Measurements from ENCODE around the gene PPP2R1B. TPM values are rescaled to one million over a fixed set of nuclear protein-coding genes. Genes with fewer than 3 reads are reported as not detected.

Gene PPP2R1B
- total RNA-seq, 1 donor from 2014 or later: 57.7 TPM

DNA sequence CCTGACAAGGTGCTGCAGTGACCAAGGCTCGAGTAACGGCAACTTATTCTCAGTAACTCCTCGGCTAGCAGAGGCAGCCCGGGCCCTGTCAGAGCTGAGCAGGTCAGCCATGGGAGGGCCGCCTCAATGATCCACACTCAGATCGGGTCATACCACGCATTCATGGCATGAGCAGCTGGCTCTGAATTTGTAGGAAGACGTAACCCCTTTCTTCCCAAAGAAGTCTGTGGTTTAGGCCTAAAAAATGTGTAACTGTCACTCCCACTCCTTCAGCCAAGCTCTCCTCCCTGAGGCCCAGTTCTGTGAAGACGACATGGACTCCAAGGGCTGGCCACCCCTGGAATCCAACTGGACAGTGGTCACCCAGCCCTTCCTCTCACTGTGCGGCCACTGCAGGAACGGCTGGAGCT lies 30.0 kb downstream of the PPP2R1B start:
- DNase-seq (ENCODE audit: low spot score): no peak
- intact Hi-C loops (cut with micrococcal nuclease): no loop called here
- Mint-ChIP-seq H3K4me1 (ENCODE audit: low read depth) (no peaks in the 10 kb centered on the region), H3K36me3 (ENCODE audit: low read depth) (peaks cover 17% of the 10 kb centered on the region), H3K4me3 (ENCODE audit: low read depth) (no peak overlapping the region), H3K27me3 (ENCODE audit: low read depth) (no peaks in the 10 kb centered on the region), H3K9me3 (no peaks in the 10 kb centered on the region), H3K27ac (no peak overlapping the region)

GRCh38 chr11:111735262-111736116 lies 30.7 kb downstream of the PPP2R1B start:
- peaks cover 10% of the 10 kb centered on the region for H3K36me3 Mint-ChIP-seq (ENCODE audit: low read depth)
- no peaks in the 10 kb centered on the region for H3K9me3 Mint-ChIP-seq
- DNase-seq (ENCODE audit: low spot score): no peak
- no peak overlapping the region for H3K4me3 Mint-ChIP-seq (ENCODE audit: low read depth)
- H3K27me3 Mint-ChIP-seq (ENCODE audit: low read depth): no peaks in the 10 kb centered on the region
- intact Hi-C loops (cut with micrococcal nuclease): no loop called here
- no peak overlapping the region for H3K27ac Mint-ChIP-seq
- H3K4me1 Mint-ChIP-seq (ENCODE audit: low read depth): no peaks in the 10 kb centered on the region

DNA sequence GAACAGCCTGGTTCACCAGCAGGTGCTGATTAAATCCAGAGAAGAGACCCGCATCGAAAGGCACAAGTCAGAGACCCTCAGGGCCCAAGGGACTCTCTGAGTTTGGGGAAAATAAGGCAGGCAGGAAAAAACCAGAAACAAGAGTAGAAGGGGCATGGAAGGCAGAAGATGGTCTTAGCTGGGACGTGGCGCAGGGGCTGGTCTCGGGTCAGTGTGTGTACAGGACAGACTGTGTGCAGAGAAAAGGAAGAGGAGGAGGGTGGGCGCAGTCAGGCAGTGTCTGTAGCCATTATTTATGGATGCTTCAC lies 31.3 kb downstream of the PPP2R1B start:
- Mint-ChIP-seq H3K4me1 (ENCODE audit: low read depth) (no peaks in the 10 kb centered on the region), H3K27ac (no peak overlapping the region), H3K9me3 (no peaks in the 10 kb centered on the region), H3K27me3 (ENCODE audit: low read depth) (no peaks in the 10 kb centered on the region), H3K4me3 (ENCODE audit: low read depth) (no peak overlapping the region), H3K36me3 (ENCODE audit: low read depth) (peaks cover 8% of the 10 kb centered on the region)
- intact Hi-C loops (cut with micrococcal nuclease): no loop called here
- no peak for DNase-seq (ENCODE audit: low spot score)

DNA sequence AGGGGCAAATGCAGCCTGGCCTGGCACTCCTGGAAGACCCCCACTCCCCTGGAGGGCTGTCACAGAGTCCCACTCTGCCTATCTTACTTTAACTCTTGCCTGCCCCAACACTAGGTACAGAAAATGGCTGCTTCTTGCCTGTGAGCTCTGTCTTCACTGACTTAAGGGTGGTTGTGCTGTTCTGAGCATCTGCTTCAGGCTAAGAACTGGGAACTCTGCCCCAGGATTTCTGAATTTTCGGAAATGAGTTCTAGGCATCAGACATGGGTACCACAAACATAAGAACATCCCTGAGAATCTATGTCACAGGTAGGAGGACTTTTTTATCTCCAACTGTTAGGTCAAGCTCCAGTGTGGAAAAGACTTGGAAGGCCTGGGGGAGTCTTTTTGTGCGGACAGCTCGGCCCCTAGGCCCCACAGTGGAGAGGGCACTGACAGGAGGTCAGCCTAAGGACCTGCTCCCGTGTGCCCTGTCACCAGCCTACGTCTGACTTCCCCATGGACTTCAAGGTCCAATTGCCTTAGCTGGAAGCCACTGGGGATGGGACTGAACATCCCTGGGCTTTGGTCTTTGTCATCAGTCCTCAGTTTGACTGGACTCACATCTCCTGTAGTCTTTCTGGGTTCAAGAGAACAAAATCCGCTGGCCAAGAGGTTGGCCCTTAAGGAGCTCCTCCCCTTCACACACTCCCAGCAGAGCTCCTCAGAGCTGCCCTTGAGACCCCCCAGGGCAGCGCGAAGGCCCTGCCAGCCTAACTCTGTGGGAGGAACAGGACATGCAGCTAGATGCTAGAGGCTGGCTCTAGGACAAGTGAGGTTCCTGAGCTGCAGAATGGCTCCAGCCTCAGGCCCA lies 31.9 kb downstream of the PPP2R1B start:
- H3K4me3 Mint-ChIP-seq (ENCODE audit: low read depth): no peak overlapping the region
- H3K4me1 Mint-ChIP-seq (ENCODE audit: low read depth): no peaks in the 10 kb centered on the region
- H3K27ac Mint-ChIP-seq: no peak overlapping the region
- intact Hi-C loops (cut with micrococcal nuclease): no loop called here
- peaks cover 8% of the 10 kb centered on the region for H3K36me3 Mint-ChIP-seq (ENCODE audit: low read depth)
- DNase-seq (ENCODE audit: low spot score): no peak
- no peaks in the 10 kb centered on the region for H3K27me3 Mint-ChIP-seq (ENCODE audit: low read depth)
- no peaks in the 10 kb centered on the region for H3K9me3 Mint-ChIP-seq

DNA sequence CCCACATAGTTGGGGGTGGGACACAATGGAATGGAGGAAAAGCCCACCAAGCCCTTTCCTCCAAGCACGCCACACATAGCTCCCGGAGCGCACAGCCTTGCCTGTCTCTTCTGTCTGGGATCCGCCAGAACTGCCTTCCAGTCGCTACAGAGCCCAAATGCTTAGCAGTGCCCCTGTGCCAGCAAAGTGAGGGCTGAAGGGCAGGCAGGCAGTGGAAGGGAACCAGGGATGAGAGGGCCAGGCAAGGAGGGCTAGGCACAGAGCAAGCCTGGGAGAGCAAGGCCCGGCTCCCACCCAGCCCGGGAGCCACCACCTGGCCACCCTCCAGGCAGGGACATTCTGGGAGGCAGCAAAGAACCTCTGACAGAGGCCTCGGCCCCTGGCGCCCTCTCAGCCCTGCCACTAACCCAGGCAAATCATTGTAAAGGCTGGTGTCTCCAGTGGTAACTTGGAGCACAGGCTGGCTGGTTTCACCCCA lies 32.5 kb downstream of the PPP2R1B start:
- Mint-ChIP-seq H3K36me3 (ENCODE audit: low read depth) (peaks cover 11% of the 10 kb centered on the region), H3K27me3 (ENCODE audit: low read depth) (no peaks in the 10 kb centered on the region), H3K4me3 (ENCODE audit: low read depth) (no peak overlapping the region), H3K27ac (no peak overlapping the region), H3K9me3 (no peaks in the 10 kb centered on the region), H3K4me1 (ENCODE audit: low read depth) (no peaks in the 10 kb centered on the region)
- intact Hi-C loops (cut with micrococcal nuclease): no loop called here
- no peak for DNase-seq (ENCODE audit: low spot score)

DNA sequence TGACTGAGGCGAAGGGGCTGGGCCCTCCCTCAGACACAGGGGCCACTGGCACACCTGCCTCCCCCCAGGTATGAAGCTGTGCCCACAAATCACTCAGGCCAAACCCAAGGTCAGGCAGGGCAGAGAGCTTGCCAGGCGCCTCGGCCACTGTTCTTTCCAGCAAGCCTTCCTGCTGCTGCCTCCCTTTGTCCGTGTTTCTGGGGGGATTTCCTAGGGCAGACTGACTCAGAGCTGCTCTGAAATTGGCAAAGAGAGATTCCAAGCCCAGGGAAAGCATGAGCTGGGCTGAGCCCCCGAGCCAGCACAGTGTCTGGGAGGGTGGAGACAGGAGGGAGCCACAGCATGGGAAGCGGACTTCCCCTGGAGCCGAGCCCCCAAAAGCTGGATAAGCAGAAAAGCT lies 33.2 kb downstream of the PPP2R1B start:
- no peak overlapping the region for H3K4me3 Mint-ChIP-seq (ENCODE audit: low read depth)
- H3K9me3 Mint-ChIP-seq: no peaks in the 10 kb centered on the region
- DNase-seq (ENCODE audit: low spot score): no peak
- H3K4me1 Mint-ChIP-seq (ENCODE audit: low read depth): no peaks in the 10 kb centered on the region
- peaks cover 11% of the 10 kb centered on the region for H3K36me3 Mint-ChIP-seq (ENCODE audit: low read depth)
- intact Hi-C loops (cut with micrococcal nuclease): no loop called here
- no peak overlapping the region for H3K27ac Mint-ChIP-seq
- no peaks in the 10 kb centered on the region for H3K27me3 Mint-ChIP-seq (ENCODE audit: low read depth)

DNA sequence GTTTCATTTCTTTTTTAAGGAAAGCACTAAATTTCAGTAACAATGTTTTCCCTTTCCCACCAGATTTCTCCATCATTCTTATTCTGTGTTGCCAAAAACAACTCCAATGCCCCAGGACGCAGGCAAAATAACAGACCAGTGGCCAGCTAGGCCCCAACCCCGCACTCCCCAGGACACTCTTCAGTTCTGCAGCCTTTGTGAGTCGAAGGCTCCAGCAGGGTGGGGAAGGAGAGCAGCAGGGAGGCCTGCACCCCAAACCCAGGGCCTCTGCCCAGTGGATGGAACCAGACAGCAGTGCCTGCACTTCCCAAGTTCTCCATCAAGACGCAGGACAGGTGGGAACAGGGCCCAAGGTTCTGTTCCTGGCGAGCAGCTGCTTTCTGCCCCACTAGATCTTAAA lies 34.4 kb downstream of the PPP2R1B start:
- Mint-ChIP-seq H3K4me3 (ENCODE audit: low read depth) (no peak overlapping the region), H3K27ac (no peak overlapping the region), H3K27me3 (ENCODE audit: low read depth) (no peaks in the 10 kb centered on the region), H3K9me3 (no peaks in the 10 kb centered on the region), H3K36me3 (ENCODE audit: low read depth) (peaks cover 4% of the 10 kb centered on the region), H3K4me1 (ENCODE audit: low read depth) (no peaks in the 10 kb centered on the region)
- no peak for DNase-seq (ENCODE audit: low spot score)
- intact Hi-C loops (cut with micrococcal nuclease): no loop called here

DNA sequence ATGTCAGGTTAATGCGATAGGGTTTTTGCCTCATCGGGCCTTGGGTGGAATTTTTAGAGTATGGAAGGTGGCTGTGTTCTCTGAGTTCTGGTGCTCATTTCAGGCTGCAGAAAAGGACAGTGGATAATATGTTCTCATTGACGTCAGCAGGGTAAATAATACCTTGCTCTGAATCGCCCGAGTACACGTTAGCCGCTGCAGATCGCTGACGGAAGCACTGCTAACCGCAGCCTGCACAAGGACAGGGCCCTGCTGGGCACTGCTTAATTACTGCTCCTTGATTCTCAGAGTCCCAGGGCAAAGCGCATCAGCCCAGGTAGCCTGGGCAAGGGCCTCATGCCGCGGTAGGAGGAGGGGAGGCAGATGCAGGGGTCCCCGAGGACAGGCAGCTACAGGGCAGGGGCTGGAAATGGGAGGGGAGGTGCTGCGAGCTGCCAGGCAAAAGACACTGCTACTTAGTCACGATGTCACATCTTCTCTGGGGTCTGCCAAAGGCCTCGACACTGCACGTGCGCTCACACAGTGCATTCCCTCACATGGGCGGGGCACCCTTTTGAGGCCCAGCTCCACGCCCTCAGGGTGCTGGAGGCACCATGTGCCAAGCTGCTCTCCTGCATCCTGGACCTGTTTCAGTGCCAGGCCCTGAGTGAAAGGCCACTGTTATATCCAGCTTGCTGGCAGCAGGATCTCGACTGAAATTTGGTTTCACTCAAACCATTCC lies 35.2 kb downstream of the PPP2R1B start:
- Mint-ChIP-seq H3K4me3 (ENCODE audit: low read depth) (no peak overlapping the region), H3K27me3 (ENCODE audit: low read depth) (no peaks in the 10 kb centered on the region), H3K36me3 (ENCODE audit: low read depth) (peaks cover 8% of the 10 kb centered on the region), H3K9me3 (no peaks in the 10 kb centered on the region), H3K4me1 (ENCODE audit: low read depth) (no peaks in the 10 kb centered on the region), H3K27ac (no peak overlapping the region)
- no peak for DNase-seq (ENCODE audit: low spot score)
- intact Hi-C loops (cut with micrococcal nuclease): no loop called here

DNA sequence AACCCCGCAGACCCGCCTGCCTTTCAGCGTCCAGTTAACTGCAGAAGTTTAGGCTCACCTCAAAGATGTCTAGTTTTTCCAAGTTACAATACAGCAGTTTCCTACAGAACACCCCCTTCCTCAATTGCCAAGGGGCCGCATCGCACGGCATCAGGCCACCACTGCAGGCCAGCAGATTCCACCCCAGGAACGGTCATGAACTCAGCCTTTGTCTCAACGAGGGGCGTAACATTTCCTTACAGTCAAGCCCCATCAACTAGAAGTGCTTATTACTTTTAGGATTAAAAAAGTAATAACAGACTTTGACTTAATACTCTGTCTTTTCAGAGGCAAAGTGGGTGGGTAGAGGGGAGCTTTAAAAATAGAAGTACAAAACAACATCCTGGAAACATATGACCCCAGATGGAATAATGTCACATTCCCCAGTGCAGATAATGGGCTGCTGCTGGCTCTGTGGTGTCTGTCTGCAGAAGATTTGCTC lies 36.3 kb downstream of the PPP2R1B start:
- Mint-ChIP-seq H3K4me3 (ENCODE audit: low read depth) (no peak overlapping the region), H3K27ac (no peak overlapping the region), H3K4me1 (ENCODE audit: low read depth) (no peaks in the 10 kb centered on the region), H3K36me3 (ENCODE audit: low read depth) (peaks cover 11% of the 10 kb centered on the region), H3K27me3 (ENCODE audit: low read depth) (no peaks in the 10 kb centered on the region), H3K9me3 (no peaks in the 10 kb centered on the region)
- intact Hi-C loops (cut with micrococcal nuclease): no loop called here
- DNase-seq (ENCODE audit: low spot score): no peak

DNA sequence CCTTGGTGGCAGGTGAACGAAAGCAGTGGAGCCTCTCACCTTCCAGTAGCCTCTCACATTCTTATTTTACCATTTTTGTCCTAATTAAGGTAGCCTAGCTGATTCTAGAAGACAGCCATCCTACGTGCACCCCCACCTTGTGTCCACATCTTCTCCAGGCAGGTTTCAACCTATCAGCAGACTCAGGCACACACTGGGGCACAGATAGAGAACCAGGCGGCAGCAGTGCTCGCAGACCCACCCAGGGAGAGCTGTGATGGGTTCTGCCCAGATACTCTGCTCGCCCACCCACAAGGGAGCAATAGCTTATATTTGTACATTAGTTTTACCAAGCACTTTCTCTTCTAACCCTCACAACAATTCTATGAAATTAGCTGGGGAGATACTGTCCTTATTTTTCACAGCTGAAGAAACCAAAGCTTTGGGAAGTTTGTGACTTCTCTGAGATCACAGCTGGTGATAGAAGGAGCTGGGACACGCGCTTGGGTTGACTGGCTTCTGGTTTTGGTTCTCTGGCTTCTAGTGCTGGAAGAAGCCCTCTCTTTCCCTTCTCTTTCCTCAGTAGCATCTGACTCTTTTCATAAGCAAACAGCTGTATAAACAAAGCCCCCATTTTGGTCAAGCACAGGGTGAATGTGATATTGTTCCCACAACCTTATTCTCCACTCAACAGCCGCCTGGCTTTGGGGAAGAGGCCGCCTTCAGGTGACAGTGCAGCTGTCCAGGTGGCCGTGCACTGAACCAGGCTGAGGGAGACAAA lies 36.9 kb downstream of the PPP2R1B start:
- H3K4me3 Mint-ChIP-seq (ENCODE audit: low read depth): no peak overlapping the region
- peaks cover 17% of the 10 kb centered on the region for H3K36me3 Mint-ChIP-seq (ENCODE audit: low read depth)
- intact Hi-C loops (cut with micrococcal nuclease): no loop called here
- no peak overlapping the region for H3K27ac Mint-ChIP-seq
- no peak for DNase-seq (ENCODE audit: low spot score)
- H3K27me3 Mint-ChIP-seq (ENCODE audit: low read depth): no peaks in the 10 kb centered on the region
- H3K9me3 Mint-ChIP-seq: no peaks in the 10 kb centered on the region
- no peaks in the 10 kb centered on the region for H3K4me1 Mint-ChIP-seq (ENCODE audit: low read depth)

DNA sequence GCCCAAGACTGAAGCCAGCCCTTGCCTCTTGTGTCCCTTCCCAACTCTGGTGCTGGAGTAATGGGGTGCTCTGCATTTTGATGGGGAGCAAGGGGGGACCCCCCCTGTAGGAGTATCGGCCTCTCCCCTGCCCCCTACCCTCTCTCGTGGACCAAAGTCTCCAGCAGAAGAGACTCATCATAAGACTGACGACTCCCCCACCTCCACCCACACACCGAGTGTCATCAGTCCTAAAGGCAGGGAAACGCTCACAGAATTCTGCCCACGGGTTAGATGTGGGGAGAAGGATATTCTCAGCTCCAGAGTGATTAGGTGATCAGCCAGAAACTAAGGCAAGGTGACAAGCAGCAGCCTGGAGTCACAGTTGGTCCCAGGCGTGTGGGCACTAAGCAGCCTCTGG lies 38.8 kb downstream of the PPP2R1B start:
- intact Hi-C loops (cut with micrococcal nuclease): no loop called here

GRCh38 chr11:111726301-111726713 lies 39.9 kb downstream of the PPP2R1B start:
- peaks cover 27% of the 10 kb centered on the region for H3K36me3 Mint-ChIP-seq (ENCODE audit: low read depth)
- DNase-seq (ENCODE audit: low spot score): no peak
- no peak overlapping the region for H3K27ac Mint-ChIP-seq
- no peaks in the 10 kb centered on the region for H3K27me3 Mint-ChIP-seq (ENCODE audit: low read depth)
- intact Hi-C loops (cut with micrococcal nuclease): no loop called here
- H3K9me3 Mint-ChIP-seq: no peaks in the 10 kb centered on the region
- no peaks in the 10 kb centered on the region for H3K4me1 Mint-ChIP-seq (ENCODE audit: low read depth)
- no peak overlapping the region for H3K4me3 Mint-ChIP-seq (ENCODE audit: low read depth)

More for the DNA sequence above, 38.8 kb downstream of the PPP2R1B start:
- no peaks in the 10 kb centered on the region for H3K9me3 Mint-ChIP-seq
- peaks cover 27% of the 10 kb centered on the region for H3K36me3 Mint-ChIP-seq (ENCODE audit: low read depth)
- no peak overlapping the region for H3K27ac Mint-ChIP-seq
- no peaks in the 10 kb centered on the region for H3K27me3 Mint-ChIP-seq (ENCODE audit: low read depth)
- H3K4me1 Mint-ChIP-seq (ENCODE audit: low read depth): no peaks in the 10 kb centered on the region
- DNase-seq (ENCODE audit: low spot score): no peak
- no peak overlapping the region for H3K4me3 Mint-ChIP-seq (ENCODE audit: low read depth)
